ENCODE results near the gene SPDEF. TPM values are rescaled to one million over a fixed set of nuclear protein-coding genes. Genes with fewer than 3 reads are reported as not detected.

Gene SPDEF
- total and polyA plus RNA-seq, 12 donors, result 0.06 to 0.14 (median 0.14) TPM; not detected in 8

DNA sequence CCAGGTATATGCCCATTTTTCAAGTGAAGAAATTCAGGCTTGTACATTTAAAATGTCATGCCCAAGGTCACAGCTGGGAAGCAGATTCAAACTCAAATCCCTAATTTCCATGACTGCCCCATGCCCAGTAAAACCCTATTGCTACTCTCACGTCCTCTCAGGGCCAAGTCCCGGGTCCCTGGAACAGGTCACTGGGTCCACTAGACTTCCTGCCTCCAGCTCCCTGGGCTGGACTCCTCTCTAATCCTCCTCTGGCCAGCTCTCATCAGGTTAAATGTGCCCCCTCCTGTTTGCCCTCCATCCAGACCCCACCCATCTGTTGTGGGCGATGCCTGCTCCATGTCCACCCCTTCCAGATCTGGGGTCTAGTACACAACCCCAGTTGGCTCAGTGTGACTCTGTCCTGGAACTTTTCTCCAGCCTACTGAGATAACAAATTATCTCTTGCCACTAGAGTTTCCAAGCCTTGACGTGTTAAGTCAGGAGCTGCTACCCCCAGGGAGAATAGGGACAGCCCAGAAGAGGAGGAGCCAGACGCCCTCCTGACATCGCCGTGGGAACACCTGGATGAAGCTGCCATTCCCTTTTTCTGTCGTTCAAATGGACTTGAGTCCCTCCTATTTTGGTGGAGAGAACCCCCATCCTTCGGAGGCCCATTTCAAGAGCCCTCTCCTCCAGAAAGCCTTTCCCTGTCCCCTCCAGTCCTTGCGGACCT is 3.7 kb upstream of the SPDEF start:
- no peaks in the 10 kb centered on the region for H3K9me3 ChIP-seq (replicated peaks in 1 of 3)
- TF ChIP-seq, protein P1, sequence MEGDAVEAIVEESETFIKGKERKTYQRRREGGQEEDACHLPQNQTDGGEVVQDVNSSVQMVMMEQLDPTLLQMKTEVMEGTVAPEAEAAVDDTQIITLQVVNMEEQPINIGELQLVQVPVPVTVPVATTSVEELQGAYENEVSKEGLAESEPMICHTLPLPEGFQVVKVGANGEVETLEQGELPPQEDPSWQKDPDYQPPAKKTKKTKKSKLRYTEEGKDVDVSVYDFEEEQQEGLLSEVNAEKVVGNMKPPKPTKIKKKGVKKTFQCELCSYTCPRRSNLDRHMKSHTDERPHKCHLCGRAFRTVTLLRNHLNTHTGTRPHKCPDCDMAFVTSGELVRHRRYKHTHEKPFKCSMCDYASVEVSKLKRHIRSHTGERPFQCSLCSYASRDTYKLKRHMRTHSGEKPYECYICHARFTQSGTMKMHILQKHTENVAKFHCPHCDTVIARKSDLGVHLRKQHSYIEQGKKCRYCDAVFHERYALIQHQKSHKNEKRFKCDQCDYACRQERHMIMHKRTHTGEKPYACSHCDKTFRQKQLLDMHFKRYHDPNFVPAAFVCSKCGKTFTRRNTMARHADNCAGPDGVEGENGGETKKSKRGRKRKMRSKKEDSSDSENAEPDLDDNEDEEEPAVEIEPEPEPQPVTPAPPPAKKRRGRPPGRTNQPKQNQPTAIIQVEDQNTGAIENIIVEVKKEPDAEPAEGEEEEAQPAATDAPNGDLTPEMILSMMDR (IDR thresholded peaks at IDR 0.05), result no peak
- no peak for TF ChIP-seq POLR2A (IDR thresholded peaks at IDR 0.05)
- 70 to 83% (median 80%) methylated on average over 10 of the region's 10 CpGs for WGBS, 4 donors
- no peaks in the 10 kb centered on the region for H3K4me1 ChIP-seq (replicated peaks in 1 of 2)
- no peaks in the 10 kb centered on the region for H3K27me3 ChIP-seq
- H3K4me3 ChIP-seq, result no peak overlapping the region
- H3K27ac ChIP-seq, result no peak overlapping the region
- no peak for DNase-seq
- no peaks in the 10 kb centered on the region for H3K36me3 ChIP-seq (replicated peaks in 1 of 2)
- intact Hi-C loops (cut with DNase I), result no loop called here

DNA sequence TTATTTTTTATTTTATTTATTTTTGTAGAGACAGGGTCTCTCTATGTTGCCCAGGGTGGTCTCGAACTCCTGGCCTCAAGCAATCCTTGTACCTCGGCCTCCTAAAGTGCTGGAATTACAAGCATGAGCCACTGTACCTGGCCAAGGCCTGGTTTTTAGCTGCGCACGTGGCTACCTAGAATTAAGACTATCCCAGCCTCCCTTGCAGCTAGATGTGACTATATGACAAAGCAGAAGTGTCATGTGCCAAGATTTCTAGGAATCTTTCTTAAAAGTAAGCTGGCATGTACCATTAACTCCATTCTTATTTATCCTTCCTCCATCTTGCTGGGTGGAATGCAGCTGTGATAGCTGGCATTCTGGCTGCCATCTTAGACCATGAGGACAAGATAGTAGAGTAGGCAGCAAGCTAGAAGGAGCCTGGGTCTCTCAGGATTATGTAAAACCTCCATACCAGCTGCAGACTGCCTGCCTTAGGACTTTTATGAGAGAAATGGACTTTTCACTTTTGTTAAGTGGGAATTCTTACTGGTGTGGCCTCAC is 2.1 kb upstream of the SPDEF start:
- Histone ChIP-seq H3K36me3 (replicated peaks in 1 of 2) (no peaks in the 10 kb centered on the region), H3K4me1 (replicated peaks in 1 of 2) (no peaks in the 10 kb centered on the region), H3K9me3 (replicated peaks in 1 of 3) (no peaks in the 10 kb centered on the region), H3K4me3 (no peak overlapping the region), H3K27ac (no peak overlapping the region), H3K27me3 (no peaks in the 10 kb centered on the region)
- intact Hi-C loops (cut with DNase I), result no loop called here
- no peak for DNase-seq
- WGBS, 4 donors, result 87 to 95% (median 92%) methylated on average over 4 of the region's 4 CpGs
- TF ChIP-seq POLR2A (IDR thresholded peaks at IDR 0.05), result no peak
- TF ChIP-seq, protein P1 (IDR thresholded peaks at IDR 0.05), result no peak

DNA sequence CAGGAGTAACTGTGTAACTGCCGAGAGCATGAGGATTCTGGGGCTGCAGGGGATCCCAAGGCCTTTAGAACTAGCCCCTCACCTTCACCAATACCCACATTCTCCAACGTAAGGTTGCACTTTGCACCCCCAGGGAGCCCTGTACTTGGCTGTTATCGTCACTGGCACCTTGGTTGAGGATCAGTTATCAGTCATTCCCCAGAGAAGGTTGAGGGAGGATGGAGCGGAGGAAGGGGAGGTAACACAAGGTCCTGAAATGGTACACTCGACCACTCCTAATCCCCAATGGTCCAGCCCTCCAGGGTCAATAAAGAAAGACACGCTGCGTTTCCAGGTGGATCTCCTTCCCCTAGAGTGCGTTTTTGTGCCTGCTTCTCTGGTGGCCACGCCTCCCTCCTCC is 1.1 kb upstream of the SPDEF start:
- WGBS, 4 donors, result 83 to 95% (median 87%) methylated on average over 9 of the region's 9 CpGs
- no peaks in the 10 kb centered on the region for H3K4me1 ChIP-seq (replicated peaks in 1 of 2)
- no peak overlapping the region for H3K27ac ChIP-seq
- H3K36me3 ChIP-seq (replicated peaks in 1 of 2), result no peaks in the 10 kb centered on the region
- no peaks in the 10 kb centered on the region for H3K27me3 ChIP-seq
- TF ChIP-seq POLR2A (IDR thresholded peaks at IDR 0.05), result no peak
- TF ChIP-seq, protein P1 (IDR thresholded peaks at IDR 0.05), result no peak
- no peak overlapping the region for H3K4me3 ChIP-seq
- DNase-seq, result no peak
- intact Hi-C loops (cut with DNase I), result no loop called here
- no peaks in the 10 kb centered on the region for H3K9me3 ChIP-seq (replicated peaks in 1 of 3)

DNA sequence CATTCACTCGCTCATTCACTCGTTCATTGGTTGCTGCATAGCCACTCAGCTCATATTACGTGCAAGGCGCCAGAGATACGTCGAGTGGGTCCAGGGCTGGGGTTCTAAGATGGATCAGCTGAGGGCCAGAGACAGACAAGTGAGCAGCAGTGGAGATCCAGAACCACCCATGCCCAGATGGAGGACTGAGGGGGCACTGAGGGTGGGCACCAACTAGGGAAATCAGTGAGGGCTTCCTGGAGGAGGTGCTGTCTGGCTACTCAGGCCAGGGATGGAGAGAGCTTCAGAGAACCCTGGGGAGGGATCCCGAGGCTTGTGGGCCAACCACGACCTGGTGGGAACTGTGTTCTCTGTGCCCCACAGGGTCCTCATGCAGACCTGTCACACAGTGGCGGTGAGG is 364 bp upstream of the SPDEF start:
- 76 to 86% (median 81%) methylated on average over 6 to 9 of the region's 9 CpGs for WGBS, 4 donors
- intact Hi-C loops (cut with DNase I), result no loop called here
- no peaks in the 10 kb centered on the region for H3K9me3 ChIP-seq (replicated peaks in 1 of 3)
- no peak for DNase-seq
- no peaks in the 10 kb centered on the region for H3K36me3 ChIP-seq (replicated peaks in 1 of 2)
- no peaks in the 10 kb centered on the region for H3K27me3 ChIP-seq
- no peak for TF ChIP-seq POLR2A (IDR thresholded peaks at IDR 0.05)
- TF ChIP-seq, protein P1 (IDR thresholded peaks at IDR 0.05), result no peak
- H3K27ac ChIP-seq, result no peak overlapping the region
- H3K4me1 ChIP-seq (replicated peaks in 1 of 2), result no peaks in the 10 kb centered on the region
- H3K4me3 ChIP-seq, result no peak overlapping the region
